ENCODE measurements around the gene CD300LF.

The CD300LF gene

GRCh38 chr17:74699236-74699635 is 13.5 kb downstream of the CD300LF start:
- DNase-seq (ENCODE audit: low read depth) = no peak
- TF ChIP-seq CTCF (IDR thresholded peaks at IDR 0.05; ENCODE audit: low read depth, low read length, missing control alignments) = no peak
- in situ Hi-C loops (cut with HindIII; ENCODE audit: low sequenced_read_pairs) = no loop called here
- no peak overlapping the region for H3K4me3 ChIP-seq (ENCODE audit: low read depth, low read length)

DNA sequence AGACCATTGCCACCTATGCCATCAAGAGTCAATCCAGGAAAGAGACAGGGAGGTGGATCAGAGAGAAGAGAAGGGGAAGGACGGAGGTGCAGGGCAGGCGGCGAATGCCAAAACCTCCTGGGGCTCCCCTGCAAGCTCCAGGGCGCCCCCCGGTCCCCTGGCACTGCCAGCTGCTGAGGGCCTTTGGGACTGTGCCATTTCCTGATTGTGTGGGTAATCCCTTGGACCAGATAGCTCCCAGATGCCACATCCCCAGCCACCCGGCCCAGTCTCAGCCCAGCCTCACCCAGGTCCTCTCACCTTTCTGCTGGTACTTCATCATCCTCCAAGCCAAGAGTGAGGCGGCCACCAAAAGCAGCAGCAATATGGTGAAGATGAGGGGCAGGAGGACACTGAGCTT is 14.7 kb downstream of the CD300LF start:
- no peak for DNase-seq (ENCODE audit: low read depth)
- in situ Hi-C loops (cut with HindIII; ENCODE audit: low sequenced_read_pairs) = no loop called here
- no peak for TF ChIP-seq CTCF (IDR thresholded peaks at IDR 0.05; ENCODE audit: low read depth, low read length, missing control alignments)
- no peak overlapping the region for H3K4me3 ChIP-seq (ENCODE audit: low read depth, low read length)

DNA sequence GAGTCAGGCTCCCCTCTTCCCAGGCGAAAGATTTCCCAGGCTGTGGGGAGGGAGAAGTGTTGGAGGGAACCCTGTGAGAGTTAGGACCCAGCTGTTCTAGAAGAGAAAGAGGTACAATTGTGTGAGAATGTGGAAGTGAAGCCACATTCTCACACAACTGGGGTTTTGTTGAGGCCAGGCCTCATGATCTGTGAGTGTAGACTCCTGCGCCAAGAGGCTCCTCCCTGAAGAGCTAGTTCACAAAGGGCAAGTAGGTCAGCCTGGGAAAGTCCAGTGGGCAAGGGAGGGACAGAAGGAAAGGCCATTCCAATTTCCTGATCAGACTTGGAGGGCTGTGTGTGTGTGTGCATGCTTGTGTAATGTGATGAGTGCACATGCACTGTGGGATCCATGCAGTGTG is 15.2 kb downstream of the CD300LF start:
- no peak for DNase-seq (ENCODE audit: low read depth)
- no peak for TF ChIP-seq CTCF (IDR thresholded peaks at IDR 0.05; ENCODE audit: low read depth, low read length, missing control alignments)
- H3K4me3 ChIP-seq (ENCODE audit: low read depth, low read length) = no peak overlapping the region
- in situ Hi-C loops (cut with HindIII; ENCODE audit: low sequenced_read_pairs) = no loop called here

GRCh38 chr17:74695629-74696028 is 17.1 kb downstream of the CD300LF start:
- TF ChIP-seq CTCF (IDR thresholded peaks at IDR 0.05; ENCODE audit: low read depth, low read length, missing control alignments) = no peak
- in situ Hi-C loops (cut with HindIII; ENCODE audit: low sequenced_read_pairs) = no loop called here
- no peak for DNase-seq (ENCODE audit: low read depth)
- no peak overlapping the region for H3K4me3 ChIP-seq (ENCODE audit: low read depth, low read length)

DNA sequence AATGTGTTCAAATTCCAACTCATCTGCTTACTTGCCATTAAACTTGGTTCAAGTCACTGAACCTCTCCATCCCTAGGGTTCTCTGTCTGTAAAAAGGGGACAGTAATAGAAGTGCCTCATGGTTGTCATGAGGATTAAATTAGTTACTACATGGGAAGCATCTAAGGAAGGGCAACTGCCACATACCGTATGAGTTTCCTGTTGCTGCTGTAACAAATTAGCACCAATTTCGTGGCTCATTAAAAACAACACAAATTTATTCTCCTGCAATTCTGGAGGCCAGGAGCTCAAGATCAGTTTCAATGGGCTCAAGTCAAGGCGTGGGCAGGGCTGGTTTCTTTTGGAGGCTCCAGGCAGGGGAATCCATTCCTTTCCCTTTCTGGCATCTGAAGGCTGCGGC is 18.6 kb downstream of the CD300LF start:
- no peak for TF ChIP-seq CTCF (IDR thresholded peaks at IDR 0.05; ENCODE audit: low read depth, low read length, missing control alignments)
- DNase-seq (ENCODE audit: low read depth) = no peak
- in situ Hi-C loops (cut with HindIII; ENCODE audit: low sequenced_read_pairs) = no loop called here
- H3K4me3 ChIP-seq (ENCODE audit: low read depth, low read length) = no peak overlapping the region

GRCh38 chr17:74691151-74691550 is 21.6 kb downstream of the CD300LF start:
- no peak for TF ChIP-seq CTCF (IDR thresholded peaks at IDR 0.05; ENCODE audit: low read depth, low read length, missing control alignments)

DNA sequence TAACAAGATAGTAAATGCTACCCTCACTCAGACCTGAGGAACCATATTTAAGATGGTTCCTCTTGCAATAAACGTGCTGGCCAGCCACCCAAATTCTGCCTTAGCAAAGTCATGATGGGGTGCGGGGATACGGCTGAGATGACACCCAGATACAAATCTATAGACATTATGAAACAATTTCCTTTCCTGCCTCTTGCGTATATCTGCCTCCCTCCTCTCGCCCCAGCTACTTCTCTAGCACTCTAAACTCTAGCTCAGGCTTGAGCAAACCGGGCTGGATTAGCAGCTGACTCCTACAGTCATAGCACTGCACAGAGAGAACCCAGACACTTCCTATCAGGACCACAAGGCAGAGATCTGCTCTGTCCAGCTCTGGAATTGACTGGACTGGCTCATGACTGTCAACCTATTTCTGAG is 22.3 kb downstream of the CD300LF start:
- DNase-seq (ENCODE audit: low read depth) = no peak
- H3K4me3 ChIP-seq (ENCODE audit: low read depth, low read length) = no peak overlapping the region
- in situ Hi-C loops (cut with HindIII; ENCODE audit: low sequenced_read_pairs) = no loop called here
- no peak for TF ChIP-seq CTCF (IDR thresholded peaks at IDR 0.05; ENCODE audit: low read depth, low read length, missing control alignments)

More at GRCh38 chr17:74691151-74691550, 21.6 kb downstream of the CD300LF start:
- no peak overlapping the region for H3K4me3 ChIP-seq (ENCODE audit: low read depth, low read length)
- no peak for DNase-seq (ENCODE audit: low read depth)
- in situ Hi-C loops (cut with HindIII; ENCODE audit: low sequenced_read_pairs) = no loop called here

Measured in astrocyte of the cerebellum (primary cell).